ENCODE measurements around the gene RALA. TPM values are rescaled to one million over a fixed set of nuclear protein-coding genes. Genes with fewer than 3 reads are reported as not detected.

Gene RALA, protein sequence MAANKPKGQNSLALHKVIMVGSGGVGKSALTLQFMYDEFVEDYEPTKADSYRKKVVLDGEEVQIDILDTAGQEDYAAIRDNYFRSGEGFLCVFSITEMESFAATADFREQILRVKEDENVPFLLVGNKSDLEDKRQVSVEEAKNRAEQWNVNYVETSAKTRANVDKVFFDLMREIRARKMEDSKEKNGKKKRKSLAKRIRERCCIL
- 38.0 TPM for total RNA-seq
- long read RNA-seq, transcript RALA-201 (5 exons, 2,880 nt): major isoform, 78 of 84 reads
- long read RNA-seq, partial matches to known transcripts: 1 of 84 reads
- long read RNA-seq, other reads (novel, unspliced or antisense): 5 of 84 reads

DNA sequence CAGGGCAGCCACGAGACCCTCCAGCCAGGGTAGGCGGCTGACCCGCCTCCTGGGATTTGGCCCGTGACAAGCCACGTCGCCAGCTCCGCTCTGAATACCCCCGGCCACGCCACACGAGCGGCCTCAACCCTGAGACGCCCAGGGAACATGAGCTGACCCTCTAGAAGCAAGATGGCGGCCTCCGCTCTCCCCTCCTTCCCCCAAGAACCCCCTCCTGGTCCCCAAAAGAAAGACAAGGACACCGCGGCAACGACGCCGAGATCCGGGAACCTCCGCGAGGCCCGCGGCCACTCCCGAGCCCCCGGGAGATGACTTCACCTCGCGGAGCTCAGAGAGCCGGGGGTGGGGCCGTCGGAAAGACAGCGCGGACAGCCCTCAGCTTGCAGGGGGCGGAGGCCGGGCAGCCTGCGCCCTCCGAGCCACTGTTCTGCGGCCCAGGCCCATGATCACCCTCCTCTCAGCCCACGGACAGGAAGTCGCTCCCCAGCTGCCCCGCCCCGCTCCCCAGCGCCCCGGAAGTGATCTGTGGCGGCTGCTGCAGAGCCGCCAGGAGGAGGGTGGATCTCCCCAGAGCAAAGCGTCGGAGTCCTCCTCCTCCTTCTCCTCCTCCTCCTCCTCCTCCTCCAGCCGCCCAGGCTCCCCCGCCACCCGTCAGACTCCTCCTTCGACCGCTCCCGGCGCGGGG is at the start of gene RALA:
TSS of gene RALA (plus strand) at position 526 of the 685 bp plus-strand sequence. CDS start 63,096 bp downstream, outside the sequence.
- intact Hi-C loops (cut with DNase I): loop anchor here (5.0 to 10.0 kb wide), 3 partner anchors 62 to 124 kb away; no protein-coding TSS in a partner anchor
- ATAC-seq (ENCODE audit: poor library complexity) (peak; percentile 98), DNase-seq (peak; percentile 96)

DNA sequence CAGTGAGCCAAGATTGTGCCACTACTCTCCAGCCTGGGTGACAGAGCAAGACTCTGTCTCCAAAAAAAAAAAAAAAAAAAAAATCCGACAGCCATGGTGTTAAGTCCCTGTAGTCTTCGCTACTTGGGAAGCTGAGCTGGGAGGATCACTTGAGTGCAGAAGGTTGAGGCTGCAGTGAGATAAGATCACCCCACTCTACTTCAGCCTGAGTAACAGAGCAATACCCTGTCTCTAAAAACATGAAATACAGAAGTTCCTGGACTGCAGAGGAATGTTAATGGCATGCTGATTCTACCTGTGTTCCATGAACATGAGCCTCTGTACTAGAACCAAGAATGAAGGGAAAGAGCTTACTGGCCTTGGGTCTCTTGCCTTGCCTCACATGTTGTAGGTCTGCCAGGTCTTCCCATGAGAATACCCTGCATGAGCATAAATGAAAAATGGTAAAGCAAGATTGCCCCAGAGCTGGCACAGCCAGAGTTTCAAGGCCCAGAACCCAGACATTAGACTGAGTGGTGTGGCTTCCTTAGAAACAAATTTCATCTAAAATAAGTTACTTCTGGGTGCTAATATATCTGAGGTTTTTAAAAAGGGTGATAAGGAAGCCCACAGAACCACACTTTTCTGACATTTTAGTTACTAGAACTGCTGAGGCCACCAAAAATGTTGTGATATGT is 48.6 kb upstream of the RALA start:
- intact Hi-C loops (cut with DNase I): no loop called here
- no peak for DNase-seq
- ATAC-seq (ENCODE audit: poor library complexity): no peak

DNA sequence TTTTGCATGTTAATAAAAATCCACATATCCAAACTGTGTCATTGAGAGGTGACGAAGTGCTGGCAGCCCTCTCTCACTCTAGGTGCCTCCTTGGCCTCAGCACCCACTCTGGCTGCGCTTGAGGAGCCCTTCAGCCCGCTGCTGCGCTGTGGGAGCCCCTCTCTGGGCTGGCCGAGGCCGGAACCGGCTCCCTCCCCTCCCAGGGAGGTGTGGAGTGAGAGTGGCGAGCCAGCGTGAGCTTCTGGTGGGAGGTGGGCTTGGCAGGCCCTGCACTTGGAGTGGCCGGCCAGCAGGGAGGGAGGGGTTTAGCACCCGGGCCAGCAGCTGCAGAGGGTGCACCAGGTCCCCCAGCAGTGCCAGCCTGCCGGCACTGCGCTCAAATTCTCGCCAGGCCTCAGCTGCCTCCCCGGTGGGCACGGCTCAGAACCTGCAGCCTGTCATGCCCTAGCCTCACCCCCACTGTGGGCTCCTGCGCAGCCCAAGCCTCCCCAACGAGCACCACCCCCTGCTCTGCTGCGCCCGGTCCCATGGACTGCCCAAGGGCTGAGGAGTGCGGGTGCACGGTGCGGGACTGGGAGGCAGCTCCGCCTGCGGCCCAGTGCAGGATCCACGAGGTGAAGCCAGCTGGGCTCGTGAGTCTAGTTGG is 46.0 kb upstream of the RALA start:
- ATAC-seq (ENCODE audit: poor library complexity) (no peak), DNase-seq (no peak)
- intact Hi-C loops (cut with DNase I): no loop called here

DNA sequence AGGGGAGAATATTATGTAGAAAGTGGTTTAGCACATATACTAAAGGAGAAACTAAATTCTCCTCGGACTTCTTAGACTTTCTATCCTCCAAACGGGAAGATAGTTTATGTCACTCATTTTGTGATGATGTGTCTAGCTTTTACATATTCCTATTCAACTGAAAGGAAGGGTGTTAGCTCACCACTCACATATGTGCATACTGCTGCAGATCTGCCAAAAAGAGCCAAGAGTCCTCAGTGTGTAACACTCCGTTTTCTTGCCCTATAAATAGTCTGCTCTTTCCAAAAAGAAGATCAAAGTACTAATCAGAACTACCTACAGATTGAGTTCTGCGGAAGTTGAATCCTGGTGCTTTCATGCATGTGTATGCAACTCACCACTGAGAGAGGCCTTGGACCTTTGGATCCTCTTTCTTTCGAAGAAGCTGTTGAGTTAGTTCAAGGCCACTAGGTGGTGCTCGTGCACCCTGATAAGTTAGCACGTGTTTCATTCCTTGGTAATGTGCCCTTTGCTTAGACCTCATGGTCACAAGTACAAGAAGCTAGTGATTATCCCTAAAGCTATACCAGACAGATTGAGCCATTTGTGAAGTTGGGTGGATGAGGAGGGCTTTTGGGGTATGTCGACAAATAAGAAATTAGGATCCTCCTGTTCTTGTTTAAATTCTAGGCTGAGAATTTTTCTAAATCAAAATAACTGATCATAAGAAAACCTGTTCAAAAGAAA is 43.1 kb upstream of the RALA start:
- ATAC-seq (ENCODE audit: poor library complexity): peak; percentile 95
- intact Hi-C loops (cut with DNase I): no loop called here
- DNase-seq: peak; percentile 68

DNA sequence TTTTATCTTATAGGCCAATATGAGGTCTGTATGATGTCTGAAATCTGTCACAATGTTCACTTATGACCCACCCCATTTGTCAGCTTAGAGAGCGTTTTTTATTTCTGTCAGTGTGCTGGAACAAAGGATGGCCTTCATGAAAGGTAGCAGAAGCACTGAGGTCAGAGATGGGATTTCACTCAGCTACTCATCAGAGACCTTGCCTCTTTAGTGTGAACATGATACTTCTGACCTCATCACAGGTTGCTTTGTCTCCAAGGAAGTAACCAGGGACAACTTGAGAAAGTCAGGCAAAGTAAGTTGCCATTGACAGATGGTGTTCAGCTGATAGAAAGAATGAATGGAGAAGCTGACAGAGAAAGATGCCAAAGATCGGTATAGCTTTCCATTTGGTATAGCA is 40.8 kb upstream of the RALA start:
- ATAC-seq (ENCODE audit: poor library complexity) (no peak), DNase-seq (no peak)
- intact Hi-C loops (cut with DNase I): no loop called here

DNA sequence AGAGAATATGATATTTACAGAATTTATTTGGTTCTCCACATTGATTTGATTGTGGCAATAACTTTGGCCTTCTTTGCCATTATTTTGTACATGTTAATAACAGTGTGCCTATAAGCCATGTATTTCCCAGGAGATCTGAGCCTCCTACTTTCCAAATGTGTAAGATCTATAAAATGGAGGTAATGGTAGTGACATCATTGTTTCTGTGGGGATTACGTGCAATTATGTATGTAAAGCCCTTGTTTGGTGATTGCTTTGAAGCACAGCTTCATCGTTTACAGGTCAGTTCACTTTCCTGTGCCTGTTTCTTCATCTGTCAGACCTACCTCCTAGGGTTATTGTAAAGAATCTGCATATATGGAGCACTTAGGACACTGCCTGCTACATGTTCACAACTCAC is 39.8 kb upstream of the RALA start:
- DNase-seq: no peak
- ATAC-seq (ENCODE audit: poor library complexity): no peak
- intact Hi-C loops (cut with DNase I): no loop called here

DNA sequence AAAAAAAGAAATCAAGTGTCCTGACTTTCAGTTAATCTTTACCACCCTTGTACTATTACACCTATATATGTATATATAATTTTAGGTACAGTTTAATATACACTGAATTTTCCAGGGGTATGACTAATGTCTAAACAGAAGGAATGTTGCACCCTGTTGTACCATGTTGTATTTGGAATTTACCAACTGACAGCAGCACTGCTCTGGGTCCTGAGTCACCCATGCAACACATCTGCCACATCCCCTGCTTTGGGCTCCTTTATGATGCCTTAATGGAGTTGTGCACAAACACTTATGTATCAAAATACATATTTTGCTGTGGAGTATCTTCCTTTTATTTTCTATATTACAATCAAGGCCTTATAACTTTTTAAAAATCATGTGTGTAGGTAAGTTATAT is 36.0 kb upstream of the RALA start:
- intact Hi-C loops (cut with DNase I): no loop called here
- no peak for ATAC-seq (ENCODE audit: poor library complexity)
- no peak for DNase-seq

DNA sequence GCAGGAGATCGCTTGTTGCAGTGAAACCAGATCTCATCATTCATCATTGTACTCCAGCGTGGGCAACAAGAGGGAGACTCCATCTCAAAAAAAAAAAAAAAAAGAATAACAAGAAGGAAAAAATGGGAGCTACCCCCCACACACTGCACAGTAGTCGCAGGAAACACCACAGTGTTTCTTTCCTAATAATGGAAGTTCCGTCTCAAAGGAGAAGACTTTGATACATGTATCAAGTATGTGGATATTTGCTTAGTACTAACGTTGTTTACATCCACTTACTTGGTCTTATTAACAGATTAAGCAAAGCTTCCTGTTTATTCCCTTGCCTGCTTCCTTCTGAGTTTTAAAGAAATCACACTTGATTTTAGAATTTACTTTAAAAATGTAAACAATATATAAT is 35.0 kb upstream of the RALA start:
- ATAC-seq (ENCODE audit: poor library complexity) (no peak), DNase-seq (no peak)
- intact Hi-C loops (cut with DNase I): no loop called here

DNA sequence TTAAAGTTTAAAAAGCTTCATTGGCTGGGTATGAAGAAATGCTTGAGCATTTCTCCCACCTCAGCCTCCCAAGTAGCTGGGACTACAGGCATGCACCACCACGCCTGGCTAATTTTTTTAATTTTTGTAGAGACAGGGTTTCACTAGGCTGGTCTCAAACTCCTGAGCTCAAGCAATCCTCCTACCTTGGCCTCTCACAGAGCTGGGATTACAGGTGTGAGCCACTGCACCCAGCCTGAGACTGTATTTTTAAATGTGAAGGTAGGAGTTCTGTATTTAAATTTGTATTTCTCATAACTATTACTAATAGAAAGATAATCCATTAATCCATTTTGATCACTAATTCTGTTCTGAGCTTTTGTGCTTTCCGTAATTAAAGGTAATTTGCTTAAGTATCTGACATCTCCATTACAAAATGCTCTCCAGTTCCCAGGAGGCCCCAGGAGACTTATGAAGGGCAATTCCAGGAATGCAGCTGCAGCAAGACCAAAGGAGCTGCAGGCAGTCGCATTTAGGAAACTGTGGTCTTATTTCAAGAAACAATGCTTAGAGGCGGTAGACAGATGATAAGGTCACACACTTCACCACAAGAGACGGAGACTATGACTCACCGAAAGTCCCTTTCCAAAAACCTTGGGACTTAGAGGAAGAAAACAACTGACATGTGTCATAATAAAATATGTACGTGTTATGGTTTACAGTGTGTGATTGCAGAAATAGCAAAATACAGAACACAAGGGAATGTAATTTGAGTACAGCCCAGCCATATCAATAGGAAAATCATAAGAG is 33.9 kb upstream of the RALA start:
- ATAC-seq (ENCODE audit: poor library complexity) (peak; percentile 38), DNase-seq (no peak)
- intact Hi-C loops (cut with DNase I): no loop called here

DNA sequence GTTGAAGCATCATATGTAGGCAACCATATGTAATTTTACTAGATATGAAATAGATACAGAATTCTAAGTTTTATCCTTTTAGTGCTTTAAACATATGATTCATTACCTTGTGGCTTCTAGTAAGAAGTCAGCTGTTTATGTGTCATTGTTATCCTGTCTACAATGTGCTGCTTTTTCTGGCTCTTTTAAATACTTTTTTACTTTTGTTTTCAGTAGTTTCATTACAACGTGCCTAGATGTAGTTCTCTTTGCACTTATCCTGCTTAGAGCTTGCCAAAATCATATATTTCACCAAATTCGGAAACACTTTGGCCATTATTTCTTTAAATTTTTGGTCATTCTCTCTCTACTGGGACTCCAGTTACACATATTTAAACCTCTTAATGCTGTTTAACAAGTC is 30.8 kb upstream of the RALA start:
- no peak for ATAC-seq (ENCODE audit: poor library complexity)
- intact Hi-C loops (cut with DNase I): no loop called here

DNA sequence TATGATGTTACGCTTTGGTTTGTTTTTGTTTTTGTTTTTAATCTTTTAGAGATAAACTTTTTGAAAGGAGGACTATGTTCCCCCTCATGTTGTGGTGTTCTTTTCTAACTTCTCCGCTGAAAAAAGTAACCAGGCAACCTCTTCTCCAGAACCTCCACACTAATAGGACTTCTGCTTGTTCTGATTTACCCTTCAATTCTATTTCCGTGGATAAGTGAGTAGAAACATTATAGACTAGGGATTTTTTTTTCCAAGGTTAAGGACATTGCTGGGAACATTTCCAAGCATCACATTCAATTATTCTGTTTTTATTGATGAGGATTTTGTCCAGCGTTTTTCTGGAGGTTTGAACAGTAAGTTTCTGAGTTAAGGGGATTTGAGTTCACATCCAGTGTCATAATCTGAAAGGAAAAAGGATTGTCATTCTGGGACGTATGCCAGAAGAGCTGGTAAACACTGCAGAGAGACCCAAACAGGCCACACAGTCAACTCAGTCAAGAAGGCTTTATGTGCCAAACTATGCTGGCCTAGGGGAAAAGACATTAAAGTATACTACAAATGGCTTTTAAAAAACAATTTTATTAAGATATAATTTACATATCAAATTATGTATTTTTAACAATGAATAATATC is 28.3 kb upstream of the RALA start:
- DNase-seq: no peak

More for the DNA sequence above, 30.8 kb upstream of the RALA start:
- no peak for DNase-seq

DNA sequence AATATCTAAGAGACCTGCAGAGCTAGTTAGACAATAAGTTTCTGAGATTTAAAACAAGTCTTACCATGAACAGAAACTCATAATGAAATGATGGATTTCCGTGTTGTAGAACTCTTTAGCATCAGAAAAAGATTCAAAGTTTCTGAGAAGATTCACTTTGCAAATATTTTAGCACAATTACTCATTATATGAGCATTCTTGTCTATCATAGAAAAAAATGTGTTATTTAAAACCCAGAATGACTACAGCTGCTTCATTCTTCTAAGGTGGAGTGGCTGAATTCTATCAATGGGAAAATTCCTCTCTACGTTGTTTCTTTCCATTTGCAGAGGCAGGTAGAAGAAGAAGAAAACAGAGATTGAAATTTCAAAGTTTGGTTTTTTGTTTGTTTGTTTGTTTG is 21.0 kb upstream of the RALA start:
- DNase-seq (no peak), ATAC-seq (ENCODE audit: poor library complexity) (no peak)
- intact Hi-C loops (cut with DNase I): no loop called here

More for the DNA sequence above, 28.3 kb upstream of the RALA start:
- intact Hi-C loops (cut with DNase I): no loop called here
- ATAC-seq (ENCODE audit: poor library complexity): no peak

DNA sequence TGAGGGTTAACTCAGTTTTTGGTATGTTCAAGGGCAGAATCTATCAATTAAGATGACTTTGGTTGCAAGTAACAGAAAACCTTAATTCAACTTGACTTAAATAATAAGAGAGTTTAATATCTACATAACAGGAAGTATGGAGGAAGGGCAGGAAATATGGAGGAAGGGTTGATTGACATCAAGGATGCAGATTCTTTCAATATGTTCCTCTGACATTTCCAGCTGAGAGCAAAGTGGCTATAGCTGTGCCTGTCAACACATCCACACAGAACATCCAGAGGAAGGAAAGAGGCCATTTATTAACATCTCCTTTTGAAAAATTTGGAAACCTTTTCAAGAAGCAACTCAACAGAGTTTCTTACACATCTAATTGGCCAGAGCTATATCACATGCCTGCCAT is 19.4 kb upstream of the RALA start:
- no peak for DNase-seq
- intact Hi-C loops (cut with DNase I): no loop called here
- ATAC-seq (ENCODE audit: poor library complexity): no peak

DNA sequence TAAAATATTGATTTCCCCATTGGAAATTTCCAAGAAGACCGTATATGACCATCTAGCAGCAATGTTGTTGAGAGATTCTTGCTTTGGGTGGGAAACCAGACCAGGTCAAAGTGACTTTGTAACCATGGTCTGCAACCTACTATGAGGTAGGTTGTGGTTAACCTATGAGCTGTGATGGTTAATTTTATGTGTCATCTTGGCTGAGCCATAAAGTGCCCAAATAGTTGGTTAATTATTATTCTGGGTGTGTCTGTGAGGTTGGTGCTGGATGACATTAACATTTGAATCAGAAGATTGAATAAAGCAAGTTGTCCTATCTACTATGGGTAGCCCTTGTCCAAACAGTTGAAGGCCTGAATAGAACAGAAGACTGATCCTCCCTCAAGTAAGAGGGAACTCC is 18.3 kb upstream of the RALA start:
- ATAC-seq (ENCODE audit: poor library complexity) (no peak), DNase-seq (no peak)
- intact Hi-C loops (cut with DNase I): no loop called here

DNA sequence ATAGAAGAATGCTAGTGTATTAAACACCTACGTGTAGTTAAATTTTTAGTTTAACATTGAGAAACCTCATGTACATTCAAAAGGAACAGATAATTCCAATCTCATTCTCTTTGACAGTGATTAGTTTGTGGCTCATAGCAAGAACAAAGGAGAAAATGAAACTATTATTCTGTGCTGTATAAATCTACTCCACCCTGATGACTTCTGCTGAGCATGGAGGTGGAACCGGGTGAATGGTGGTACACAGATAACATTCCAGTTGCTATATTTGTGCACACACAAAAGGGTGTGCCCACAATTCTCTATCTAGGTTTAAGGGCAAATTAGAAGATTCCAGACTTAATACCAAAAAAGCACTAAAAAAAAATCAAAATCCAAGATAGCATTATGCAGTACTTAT is 17.0 kb upstream of the RALA start:
- no peak for DNase-seq
- no peak for ATAC-seq (ENCODE audit: poor library complexity)
- intact Hi-C loops (cut with DNase I): no loop called here

DNA sequence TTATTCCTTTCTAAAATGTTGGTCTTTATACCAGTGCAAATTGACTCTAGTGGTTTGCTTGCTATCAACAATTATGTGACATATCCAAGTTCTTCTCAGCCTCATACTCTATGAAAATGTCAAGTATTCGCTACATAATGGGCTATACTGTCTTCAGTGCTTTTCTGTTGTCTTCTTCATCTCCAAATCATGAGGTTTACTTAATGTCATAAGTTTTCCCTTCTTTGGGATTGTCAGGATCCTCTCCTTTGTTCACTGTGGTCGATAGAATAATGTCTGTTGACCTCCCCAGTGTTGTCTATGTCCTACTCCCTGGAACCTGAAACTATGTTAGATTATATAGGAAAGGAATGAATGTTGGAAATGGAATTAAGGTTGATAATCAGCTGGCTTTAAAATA is 16.4 kb upstream of the RALA start:
- ATAC-seq (ENCODE audit: poor library complexity) (no peak), DNase-seq (no peak)
- intact Hi-C loops (cut with DNase I): no loop called here

DNA sequence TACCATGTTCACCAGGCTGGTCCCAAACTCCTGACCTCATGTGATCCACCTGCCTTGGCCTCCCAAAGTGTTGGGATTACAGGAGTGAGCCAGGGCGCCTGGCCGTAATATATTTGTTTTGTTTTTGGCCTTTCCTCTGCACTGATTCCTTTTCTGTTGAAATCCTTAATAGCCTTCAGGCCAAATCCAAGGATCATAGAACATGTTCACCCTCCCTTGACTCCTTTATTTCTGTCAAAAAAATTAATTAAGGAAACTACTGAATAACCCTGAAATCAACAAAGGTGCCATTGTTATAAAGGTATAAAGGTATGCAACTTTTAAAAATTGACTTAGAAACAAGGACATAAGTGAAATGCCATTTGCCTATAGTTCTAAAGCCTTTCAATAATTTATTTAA is 15.5 kb upstream of the RALA start:
- intact Hi-C loops (cut with DNase I): no loop called here
- DNase-seq (no peak), ATAC-seq (ENCODE audit: poor library complexity) (no peak)

DNA sequence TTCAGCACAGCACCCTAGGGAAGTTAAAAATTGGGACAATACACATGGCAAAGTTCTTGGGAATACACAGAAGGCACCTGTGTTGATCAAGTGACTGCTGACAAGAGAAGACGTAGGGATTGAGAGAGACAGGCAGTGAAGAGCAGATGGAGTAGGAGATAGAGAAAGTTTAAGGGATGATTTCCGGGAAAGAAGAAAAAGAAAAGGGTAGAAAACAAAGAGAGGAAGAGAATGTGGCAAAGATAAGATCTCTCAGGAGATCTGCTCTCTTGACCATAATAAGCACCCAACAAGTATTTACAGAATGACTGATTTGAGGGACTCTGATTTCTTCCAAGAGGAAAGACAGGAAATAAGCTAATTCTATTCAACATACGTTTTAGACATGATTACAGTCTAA is 15.1 kb upstream of the RALA start:
- ATAC-seq (ENCODE audit: poor library complexity): no peak
- intact Hi-C loops (cut with DNase I): no loop called here
- no peak for DNase-seq
